GM18868 (cell line): ENCODE measurements around the gene CLIP2.
"Not testable (repeated sequence)": the region's sequence is repeated elsewhere in the genome, so short reads cannot be mapped to it uniquely, and the experiment has no call there.

Source experiments
- ATAC-seq: cut with Tn5 transposase; IDR thresholded peaks from one replicate; pipeline ENCODE4 v1.9.1; 2021; ENCODE audit warnings: mild to moderate bottlenecking, moderate library complexity; ENCODE audit not compliant: unreplicated experiment

The CLIP2 gene

DNA sequence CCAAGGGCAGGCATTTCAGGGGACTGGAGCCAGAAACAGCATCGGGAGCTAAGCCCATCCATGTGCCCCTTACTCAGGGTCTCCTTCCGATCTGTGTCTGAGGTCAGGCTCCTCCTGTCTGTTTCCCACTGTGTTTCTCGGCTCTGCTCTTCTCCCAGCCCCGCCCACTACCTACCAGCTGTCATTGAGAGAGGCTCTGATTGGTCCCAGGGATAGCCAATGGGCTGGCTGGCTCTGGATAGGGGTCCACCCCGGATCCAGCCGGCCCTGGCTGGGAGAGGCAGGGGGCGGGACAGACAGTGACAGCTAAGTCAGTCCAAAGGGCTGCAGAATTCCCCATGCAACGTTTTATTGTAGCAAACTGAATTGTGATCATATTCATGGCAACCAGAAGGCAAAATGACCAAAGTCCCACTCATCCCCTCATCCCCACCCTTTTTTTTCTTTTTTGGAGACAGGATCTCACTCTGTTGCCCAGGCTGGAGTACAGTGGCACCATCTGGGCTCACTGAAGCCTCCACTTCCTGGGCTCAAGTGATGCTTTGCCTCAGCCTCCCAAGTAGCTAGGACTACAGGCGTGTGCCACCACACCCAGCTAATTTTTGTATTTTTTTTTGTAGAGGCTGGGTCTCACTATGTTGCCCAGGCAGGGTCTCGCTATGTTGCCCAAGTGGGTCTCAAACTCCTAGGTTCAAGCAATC lies 76.3 kb downstream of the CLIP2 start:
- ATAC-seq = no peak

DNA sequence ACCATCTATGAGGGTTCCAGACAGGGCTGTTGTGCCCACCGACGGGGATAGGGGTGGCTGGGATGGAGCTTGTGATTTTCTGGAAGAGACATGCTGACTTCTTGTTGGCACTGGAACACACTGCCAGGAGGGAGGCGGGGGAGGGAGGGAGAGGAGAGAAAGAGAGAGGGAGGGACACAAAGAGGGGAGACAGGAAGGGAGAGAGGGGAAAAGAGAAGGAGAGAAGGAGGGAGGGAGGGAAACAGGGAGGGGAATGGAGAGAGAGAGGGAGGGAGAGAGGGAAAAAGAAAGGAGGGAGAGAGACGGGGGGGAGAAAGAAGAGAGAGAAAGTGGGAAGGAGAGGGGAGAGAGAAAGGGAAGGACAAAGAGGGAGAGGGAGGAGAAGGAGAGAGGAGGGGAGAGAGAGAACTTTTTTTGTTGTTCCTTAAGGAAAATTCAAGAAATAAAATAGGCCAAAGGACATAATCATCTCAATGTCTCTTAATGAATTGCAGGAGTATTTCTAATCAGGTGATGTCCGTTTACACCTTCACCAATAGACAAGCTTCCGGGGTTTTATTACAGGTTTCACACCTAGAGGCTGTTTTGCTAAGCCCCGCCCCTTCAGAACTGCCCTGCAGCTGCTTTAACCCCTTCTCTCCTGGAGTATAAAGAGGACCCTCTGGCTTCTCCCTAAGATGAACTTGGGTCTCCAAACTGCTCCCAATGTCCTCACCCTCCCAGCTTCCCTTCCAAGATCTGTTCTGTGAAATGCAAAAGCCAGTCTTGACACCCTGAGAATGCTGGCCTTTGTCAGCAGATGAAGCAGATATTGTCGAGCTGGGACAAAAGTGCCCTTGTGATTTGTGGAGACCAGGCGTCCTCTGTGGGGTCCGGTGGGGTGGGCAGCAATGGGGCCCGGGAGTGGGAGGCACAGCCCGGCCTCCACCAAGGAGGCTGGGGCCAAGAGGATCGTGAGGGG lies 82.5 kb downstream of the CLIP2 start:
- no peak for ATAC-seq

DNA sequence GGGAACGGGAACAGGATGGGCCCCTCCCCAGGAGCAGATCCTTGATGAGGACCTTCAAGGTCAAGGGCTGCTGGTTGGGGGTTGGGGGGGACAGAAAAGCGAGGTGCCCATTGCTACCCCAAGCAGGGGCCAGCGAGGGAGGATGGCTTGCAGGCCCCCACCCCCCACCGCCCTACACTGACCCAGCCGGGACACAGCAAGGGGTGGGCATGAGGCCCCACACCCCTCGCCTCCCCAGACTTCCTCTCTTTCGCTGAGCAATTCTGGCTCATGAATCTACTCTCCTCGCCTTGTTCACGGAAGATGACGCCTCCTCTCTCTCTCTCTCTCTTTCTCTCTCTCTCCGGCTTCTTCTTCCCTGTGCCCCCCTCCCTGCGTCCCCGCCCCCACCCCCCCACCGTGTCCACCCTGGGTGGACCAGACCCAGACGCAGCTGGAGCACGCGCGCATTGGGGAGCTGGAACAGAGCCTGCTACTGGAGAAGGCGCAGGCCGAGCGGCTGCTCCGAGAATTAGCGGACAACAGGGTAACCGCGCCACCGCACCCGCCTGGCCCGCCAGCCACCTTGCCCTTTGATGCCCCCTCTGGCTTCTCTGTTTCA lies 83.4 kb downstream of the CLIP2 start:
- ATAC-seq = no peak

DNA sequence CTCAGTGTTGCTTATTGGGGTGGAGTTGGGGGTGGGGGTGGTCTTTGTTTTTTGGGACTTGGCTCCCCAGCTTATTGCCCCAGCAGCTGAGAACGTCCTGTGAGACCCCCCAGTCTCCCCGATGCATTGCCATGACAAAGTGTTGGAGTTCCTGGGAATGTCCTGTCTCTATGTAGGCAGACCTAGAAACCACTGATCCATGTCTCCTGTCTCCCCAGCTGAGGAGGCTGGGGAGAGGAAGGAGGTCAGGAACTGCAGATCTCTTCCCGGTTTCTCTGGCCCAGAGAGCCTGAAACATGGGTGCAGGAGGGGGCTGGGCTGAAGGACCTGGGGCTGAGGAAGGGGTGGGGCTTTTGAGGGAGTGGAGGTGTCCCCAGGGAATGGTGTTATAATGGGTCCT lies 84.3 kb downstream of the CLIP2 start:
- no peak for ATAC-seq

DNA sequence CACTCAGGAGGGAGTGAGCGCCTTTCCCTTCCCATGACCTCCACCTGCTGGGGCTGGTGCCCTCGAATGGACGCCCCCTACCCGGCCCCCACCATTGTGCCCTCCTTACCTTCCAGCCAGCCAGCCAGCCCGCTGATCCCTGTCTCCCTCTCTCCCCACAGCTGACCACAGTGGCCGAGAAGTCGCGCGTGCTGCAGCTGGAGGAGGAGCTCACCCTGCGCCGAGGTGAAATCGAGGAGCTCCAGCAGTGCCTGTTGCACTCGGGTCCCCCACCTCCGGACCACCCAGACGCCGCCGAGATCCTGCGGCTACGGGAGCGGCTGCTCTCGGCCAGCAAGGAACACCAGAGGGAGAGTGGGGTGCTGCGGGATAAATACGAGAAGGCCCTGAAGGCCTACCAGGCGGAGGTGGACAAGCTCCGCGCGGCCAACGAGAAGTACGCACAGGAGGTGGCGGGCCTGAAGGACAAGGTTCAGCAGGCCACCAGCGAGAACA lies 86.6 kb downstream of the CLIP2 start:
- ATAC-seq = no peak

DNA sequence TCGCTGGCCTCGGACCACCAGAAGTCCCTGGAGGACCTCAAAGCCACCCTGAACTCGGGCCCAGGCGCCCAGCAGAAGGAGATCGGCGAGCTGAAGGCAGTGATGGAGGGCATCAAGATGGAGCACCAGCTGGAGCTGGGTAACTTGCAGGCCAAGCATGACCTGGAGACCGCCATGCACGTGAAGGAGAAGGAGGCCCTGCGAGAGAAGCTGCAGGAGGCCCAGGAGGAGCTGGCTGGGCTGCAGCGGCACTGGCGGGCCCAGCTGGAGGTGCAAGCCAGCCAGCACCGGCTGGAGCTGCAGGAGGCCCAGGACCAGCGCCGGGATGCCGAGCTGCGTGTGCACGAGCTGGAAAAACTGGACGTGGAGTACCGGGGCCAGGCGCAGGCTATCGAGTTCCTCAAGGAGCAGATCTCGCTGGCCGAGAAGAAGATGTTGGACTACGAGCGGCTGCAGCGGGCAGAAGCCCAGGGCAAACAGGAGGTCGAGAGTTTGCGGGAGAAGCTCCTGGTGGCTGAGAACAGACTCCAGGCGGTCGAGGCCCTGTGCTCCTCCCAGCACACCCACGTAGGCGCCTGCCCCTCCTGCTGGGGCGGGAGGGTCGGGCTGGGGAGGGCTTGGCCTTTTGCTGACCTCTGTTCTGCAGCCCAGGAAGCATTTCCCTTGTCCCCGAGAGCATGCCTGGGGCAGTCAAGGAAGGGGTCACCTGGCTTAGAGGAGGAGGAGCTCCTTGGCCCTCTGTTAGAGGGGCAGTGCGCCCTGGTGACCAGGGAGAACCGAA lies 87.2 kb downstream of the CLIP2 start:
- ATAC-seq = no peak

DNA sequence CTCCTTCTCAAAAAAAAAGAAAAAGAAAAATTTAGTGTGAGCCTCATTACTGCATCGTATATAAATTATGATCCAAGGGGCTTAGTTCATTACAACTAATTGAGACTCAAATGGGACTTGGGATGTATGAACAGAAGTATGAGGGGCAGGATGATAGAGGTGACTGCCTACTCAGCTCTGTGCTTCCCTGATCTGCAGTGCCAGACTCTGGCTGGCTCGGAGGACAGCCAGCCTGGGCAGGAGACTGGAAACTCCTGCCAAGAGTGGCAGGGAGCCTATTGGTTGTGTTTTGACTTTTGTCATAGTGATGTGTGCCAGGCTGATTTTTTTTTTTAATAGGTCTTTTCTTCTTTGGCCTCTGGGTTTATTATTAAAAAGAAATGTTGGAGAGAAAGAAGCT lies 90.7 kb downstream of the CLIP2 start:
- ATAC-seq = no peak

DNA sequence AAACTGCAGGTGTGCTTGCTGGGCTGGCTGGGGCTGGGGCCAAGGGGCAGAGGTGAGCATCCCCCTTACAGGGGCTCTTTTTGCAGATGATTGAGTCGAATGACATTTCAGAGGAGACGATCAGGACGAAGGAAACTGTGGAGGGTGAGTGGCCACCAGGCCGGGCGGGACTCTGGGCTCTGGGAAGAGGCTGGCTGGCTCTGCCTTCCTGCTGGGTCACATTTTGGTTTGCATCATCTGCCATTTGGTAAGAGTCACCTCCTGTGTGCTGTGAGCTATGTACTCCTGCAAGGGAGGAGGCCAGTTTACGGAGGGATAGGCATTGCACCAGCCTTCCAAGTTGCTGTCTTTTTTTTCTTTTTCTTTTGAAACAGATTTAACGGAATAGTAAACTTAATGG lies 91.5 kb downstream of the CLIP2 start:
- ATAC-seq = no peak

DNA sequence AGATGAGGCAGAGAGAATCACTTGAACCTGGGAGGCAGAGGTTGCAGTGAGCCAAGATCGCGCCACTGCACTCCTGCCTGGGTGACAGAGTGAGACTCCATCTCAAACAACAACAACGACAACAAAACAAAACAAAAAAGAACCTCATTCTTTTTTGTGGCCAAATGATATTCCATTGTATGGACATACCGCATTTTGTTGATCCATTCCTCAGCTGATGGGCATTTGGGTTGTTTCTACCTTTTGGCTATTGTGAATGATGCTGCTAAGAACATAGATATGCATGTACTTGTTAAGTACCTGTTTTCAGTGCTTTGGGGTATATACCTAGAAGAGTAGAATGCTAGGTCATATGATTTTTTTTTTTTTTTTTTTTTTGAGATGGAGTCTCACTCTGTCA lies 94.9 kb downstream of the CLIP2 start:
- not testable (repeated sequence) for ATAC-seq

DNA sequence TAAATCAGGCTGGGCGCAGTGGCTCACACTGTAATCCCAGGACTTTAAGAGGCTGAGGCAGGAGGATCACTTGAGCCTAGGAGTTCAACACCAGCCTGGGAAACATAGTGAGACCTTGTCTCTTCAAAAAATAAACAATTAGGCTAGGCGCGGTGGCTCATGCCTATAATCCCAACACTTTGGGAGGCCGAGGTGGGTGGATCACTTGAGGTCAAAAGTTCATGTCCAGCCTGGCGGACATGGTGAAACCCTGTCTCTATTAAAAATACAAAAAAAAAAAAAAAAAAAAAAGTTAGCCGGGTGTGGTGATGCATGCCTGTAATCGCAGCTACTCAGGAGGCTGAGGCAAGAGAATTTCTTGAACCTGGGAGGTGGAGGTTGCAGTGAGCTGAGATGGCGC lies 95.6 kb downstream of the CLIP2 start:
- ATAC-seq = not testable (repeated sequence)

DNA sequence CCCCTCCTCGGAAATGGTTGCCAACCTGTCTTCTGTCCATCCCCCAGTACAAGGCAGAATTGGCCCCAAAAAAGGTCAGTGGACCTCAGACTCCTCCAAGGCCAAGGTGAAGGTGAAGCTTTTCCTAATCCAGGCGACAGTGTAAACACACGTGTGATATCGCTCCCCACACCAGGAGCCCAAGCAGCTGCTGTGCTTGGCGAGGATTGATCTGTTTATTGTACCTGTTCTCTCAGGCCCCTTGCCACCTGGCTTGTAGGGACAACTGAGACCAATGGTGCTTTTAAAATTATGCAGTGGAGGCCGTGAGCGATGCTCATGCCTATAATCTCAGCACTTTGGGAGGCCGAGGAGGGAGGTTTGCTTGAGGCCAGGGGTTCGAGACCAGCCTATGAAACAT lies 98.4 kb downstream of the CLIP2 start:
- no peak for ATAC-seq

DNA sequence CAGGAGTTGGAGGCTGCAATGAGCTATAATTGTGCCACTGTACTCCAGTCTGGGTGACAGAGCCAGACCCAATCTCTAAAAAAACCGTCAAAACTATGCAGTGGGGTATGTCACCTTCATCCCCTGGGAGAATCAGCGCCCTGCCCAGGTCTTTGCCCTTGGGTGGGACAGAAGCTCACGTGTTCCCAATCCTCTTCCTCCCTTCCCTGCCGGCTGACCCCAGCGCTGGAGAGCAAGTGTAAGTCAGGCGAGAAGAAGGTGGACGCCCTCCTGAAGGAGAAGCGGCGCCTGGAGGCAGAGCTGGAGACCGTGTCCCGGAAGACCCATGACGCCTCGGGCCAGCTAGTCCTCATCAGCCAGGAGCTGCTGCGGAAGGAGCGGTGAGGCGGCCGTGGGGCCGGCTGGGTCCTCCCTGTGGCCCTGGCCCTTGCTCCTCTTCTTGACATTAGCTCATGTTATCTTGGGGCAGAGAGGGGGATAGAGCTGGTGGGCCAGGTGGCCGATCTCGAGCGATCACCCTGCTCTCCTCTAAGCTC lies 99.7 kb downstream of the CLIP2 start:
- ATAC-seq = no peak

DNA sequence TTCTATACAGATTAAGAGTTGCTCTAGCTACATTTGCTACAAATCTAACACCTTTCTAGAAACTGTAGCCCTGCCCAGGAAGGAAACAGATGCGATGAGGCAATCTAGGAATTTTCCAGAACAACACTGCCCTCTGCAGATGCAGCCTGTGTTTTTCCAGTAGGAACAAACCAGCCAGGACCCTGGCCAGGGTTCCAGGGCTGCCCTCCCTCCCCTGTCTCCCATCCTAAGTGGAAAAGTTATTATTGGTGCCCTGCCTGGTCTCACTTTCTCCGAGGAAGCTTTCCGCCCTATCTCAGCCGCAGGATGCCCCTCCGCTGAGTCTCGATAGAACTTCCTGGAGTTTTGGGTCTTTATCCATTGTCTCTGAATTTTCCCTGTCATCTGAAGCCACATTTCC lies 104.5 kb downstream of the CLIP2 start:
- ATAC-seq = not testable (repeated sequence)

DNA sequence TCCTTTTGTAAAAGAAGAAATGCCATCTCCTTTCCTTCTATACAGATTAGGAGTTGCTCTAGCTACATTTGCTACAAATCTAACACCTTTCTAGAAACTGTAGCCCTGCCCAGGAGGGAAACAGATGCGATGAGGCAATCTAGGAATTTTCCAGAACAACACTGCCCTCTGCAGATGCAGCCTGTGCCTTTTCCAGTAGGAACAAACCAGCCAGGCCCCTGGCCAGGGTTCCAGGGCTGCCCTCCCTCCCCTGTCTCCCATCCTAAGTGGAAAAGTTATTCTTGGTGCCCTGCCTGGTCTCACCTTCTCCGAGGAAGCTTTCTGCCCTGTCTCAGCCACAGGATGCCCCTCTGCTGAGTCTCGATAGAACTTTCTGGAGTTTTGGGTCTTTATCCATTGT lies 105.4 kb downstream of the CLIP2 start:
- ATAC-seq = not testable (repeated sequence)

DNA sequence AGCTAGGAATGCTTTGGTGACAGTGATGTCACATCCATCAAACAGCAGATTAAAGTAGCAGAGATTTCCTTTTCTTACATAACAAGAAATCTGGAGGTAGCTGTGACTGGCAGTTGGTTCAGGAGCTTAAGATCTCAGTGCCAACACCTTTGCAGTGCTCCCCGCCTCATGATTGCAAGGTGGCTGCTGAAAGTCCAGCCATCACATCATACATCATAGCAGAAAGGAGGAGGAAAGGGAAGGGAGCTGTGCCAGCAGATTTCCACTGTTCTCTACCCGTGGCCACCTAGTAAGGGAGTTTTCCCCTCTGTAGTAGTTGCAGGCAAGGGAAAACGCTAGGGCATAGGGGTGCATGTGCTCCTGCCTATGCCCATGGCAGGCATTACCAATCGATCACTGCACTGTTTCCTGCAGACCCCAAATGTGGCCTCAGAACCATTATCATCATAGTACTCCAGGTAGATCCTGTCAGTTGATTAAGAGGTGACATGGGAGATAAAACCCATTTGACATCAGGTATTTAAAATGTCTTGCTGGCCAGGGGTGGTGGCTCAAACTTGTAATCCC lies 106.6 kb downstream of the CLIP2 start:
- no peak for ATAC-seq

DNA sequence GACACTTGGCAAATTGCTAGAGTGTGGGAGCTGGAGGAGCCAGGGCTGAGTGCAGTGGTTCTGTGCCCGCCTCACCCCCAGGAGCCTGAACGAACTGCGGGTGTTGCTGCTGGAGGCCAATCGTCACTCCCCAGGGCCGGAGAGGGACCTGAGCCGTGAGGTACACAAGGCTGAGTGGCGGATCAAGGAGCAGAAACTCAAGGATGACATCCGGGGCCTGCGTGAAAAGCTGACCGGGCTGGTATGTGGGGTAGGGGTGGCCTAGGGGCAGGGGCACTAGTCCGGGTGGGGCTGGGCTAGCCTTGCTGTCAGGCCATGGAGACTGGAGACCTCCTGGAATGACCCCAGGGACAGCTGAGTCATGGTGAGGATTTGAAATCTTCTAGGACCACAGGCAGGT lies 107.8 kb downstream of the CLIP2 start:
- no peak for ATAC-seq

DNA sequence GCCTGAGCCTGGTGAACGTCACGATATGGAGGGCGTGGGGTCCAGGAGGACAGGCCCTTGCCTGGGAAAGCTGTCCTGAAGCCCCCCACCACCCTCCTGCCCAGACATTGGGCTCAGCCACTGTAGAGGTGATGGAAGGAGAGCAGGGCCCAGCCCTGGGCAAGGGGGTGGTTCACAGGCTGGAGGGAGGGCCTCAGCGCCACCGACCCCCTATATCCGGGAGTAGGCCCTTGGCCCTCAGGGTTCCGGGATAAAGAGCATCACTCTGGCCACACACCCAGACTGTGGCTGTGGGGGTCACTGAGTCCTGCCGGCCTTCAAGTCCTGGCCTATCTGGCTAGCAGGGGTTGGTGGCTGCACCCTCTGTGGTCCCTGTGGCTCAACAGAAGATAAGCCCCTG lies 109.2 kb downstream of the CLIP2 start:
- no peak for ATAC-seq

DNA sequence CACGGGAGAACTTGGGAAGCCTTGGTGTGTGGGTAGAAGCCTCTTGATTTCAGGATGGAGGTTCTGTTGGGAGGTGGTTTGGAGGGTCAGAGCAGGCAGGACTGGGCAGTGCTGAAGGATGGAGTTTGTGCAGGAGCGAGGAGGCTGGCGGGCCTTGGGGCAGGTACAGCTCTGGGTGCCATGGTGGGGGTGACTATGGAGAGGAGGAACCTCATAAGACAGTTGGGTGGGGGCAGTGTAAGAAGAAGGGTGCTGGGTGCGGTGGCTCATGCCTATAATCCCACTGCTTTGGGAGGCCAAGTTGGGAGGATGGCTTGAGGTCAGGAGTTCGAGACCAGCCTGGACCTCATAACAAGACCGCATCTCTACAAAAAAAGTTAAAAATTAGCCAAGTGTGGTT lies 109.8 kb downstream of the CLIP2 start:
- no peak for ATAC-seq

DNA sequence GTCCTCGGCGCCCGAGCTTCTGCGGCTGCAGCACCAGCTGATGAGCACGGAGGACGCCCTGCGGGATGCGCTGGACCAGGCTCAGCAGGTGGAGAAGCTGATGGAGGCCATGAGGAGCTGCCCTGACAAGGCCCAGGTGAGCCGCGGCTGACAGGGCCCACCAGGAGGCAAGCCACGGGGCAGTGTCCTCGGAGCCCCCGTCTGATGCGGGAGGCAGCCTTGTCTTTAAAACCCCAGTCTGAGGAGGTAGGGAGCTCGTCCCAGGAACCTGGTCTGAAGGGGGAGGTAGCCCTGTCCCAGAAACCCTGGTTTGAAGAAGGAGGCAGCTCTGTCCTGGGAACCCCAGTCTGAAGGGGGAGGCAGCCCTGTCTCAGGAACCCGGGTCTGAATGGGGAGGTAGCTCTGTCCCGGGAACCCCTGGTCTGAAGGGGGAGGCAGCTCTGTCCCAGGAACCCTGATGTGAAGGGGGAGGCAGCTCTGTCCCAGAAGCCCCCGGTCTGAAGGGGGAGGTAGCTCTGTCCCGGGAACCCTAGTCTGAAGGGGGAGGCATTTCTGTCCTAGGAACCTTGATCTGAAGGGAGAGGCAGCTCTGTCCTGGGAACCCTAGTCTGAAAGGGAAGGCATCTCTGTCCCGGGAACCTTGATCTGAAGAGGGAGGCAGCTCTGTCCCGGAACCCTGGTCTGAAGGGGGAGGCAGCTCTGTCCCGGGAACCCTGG lies 111.4 kb downstream of the CLIP2 start:
- no peak for ATAC-seq
